Neural cell (in vitro differentiated cells): ENCODE data around the gene CTNNA2. TPM values are rescaled to one million over a fixed set of nuclear protein-coding genes. Genes with fewer than 3 reads are reported as not detected.

Experiments used
- H2AFZ ChIP-seq: fragments of 200-600, 300-800 bp; sonication (generic), shearing (Covaris generic); 2 replicates; pipeline ENCODE4 v1.6.0; 2014; ENCODE audit warnings: low read depth, mild to moderate bottlenecking, antibody characterized with exemption, low read length, moderate library complexity
- H3F3A ChIP-seq: fragments of 200-600 bp; shearing (Covaris generic); 2 replicates; pipeline ENCODE4 v1.6.1; 2016; ENCODE audit warnings: mild to moderate bottlenecking, moderate library complexity, mixed read lengths, antibody characterized with exemption, low read length; ENCODE audit not compliant: insufficient read depth, poor library complexity, severe bottlenecking
- H3K27ac ChIP-seq: fragments of 200-600, 300-800 bp; sonication (generic), shearing (Covaris generic); 2 replicates; pipeline ENCODE4 v1.5.1; 2014; ENCODE audit warnings: mild to moderate bottlenecking, low read length, moderate library complexity
- H3K27me3 ChIP-seq: fragments of 300-800, 200-600 bp; sonication (generic), shearing (Covaris generic); 2 replicates; pipeline ENCODE4 v1.6.0; 2014; ENCODE audit warnings: mild to moderate bottlenecking, low read depth, low read length, moderate library complexity; ENCODE audit not compliant: insufficient read depth
- H3K36me3 ChIP-seq: fragments of 300-800, 200-600 bp; sonication (generic), shearing (Covaris generic); 2 replicates; pipeline ENCODE4 v1.5.1; 2014; ENCODE audit warnings: mild to moderate bottlenecking, antibody characterized with exemption, low read length, moderate library complexity; ENCODE audit not compliant: insufficient read depth
- H3K4me2 ChIP-seq: fragments of 300-800, 200-600 bp; sonication (generic), shearing (Covaris generic); 2 replicates; pipeline ENCODE4 v1.6.0; 2014; ENCODE audit warnings: mild to moderate bottlenecking, low read length
- H3K4me3 ChIP-seq: fragments of 300-800, 200-600 bp; sonication (generic), shearing (Covaris generic); 2 replicates; pipeline ENCODE4 v1.5.1; 2014; ENCODE audit warnings: mild to moderate bottlenecking, low read length, moderate library complexity
- H3K79me2 ChIP-seq: fragments of 200-600 bp; shearing (Covaris generic); replicated peaks from 2 replicates; pipeline ENCODE4 v1.6.0; 2014; ENCODE audit warnings: mild to moderate bottlenecking, low read length, moderate library complexity; ENCODE audit not compliant: insufficient read depth
- H3K9ac ChIP-seq: fragments of 300-800, 200-600 bp; sonication (generic), shearing (Covaris generic); 2 replicates; pipeline ENCODE4 v1.6.1; 2016; ENCODE audit warnings: mild to moderate bottlenecking, low read length, mixed read lengths
- H3K9me2 ChIP-seq: fragments of 200-600 bp; shearing (Covaris generic); 2 replicates; pipeline ENCODE4 v1.6.1; 2016; ENCODE audit warnings: mild to moderate bottlenecking, low read length, mixed read lengths; ENCODE audit not compliant: insufficient read depth
- H3K9me3 ChIP-seq: fragments of 200-600, 300-800 bp; sonication (generic), shearing (Covaris generic); 2 replicates; pipeline ENCODE4 v1.6.1; 2016; ENCODE audit warnings: mild to moderate bottlenecking, mixed run types, low read length, moderate library complexity, mixed read lengths
- H4K20me1 ChIP-seq: fragments of 200-600 bp; shearing (Covaris generic); 2 replicates; pipeline ENCODE4 v1.6.1; 2016; ENCODE audit warnings: mild to moderate bottlenecking, mixed run types; ENCODE audit not compliant: insufficient read depth
- EP300 ChIP-seq: fragments of 450-650 bp; conservative IDR thresholded peaks from 2 replicates; pipeline ENCODE4 v1.6.1; 2014; ENCODE audit warnings: antibody characterized with exemption, mild to moderate bottlenecking, moderate library complexity; ENCODE audit not compliant: poor library complexity, severe bottlenecking
- EZH2 ChIP-seq: fragments of 200-600, 300-800 bp; shearing (Covaris generic), sonication (generic); IDR thresholded peaks from 2 replicates; pipeline ENCODE4 v1.6.1; 2014; ENCODE audit warnings: antibody characterized with exemption, low read length, borderline replicate concordance, mild to moderate bottlenecking; ENCODE audit not compliant: insufficient read depth, poor library complexity, severe bottlenecking
- MXI1 ChIP-seq: fragments of 450-650 bp; conservative IDR thresholded peaks from 2 replicates; pipeline ENCODE4 v1.6.1; 2014; ENCODE audit warnings: antibody characterized with exemption, mild to moderate bottlenecking; ENCODE audit not compliant: poor library complexity, severe bottlenecking
- POLR2AphosphoS5 ChIP-seq: IDR thresholded peaks from 2 replicates; pipeline ENCODE4 v1.6.1; 2012
- RAD21 ChIP-seq: fragments of 450-650 bp; conservative IDR thresholded peaks from 2 replicates; pipeline ENCODE4 v1.6.1; 2014; ENCODE audit warnings: antibody characterized with exemption, mild to moderate bottlenecking, moderate library complexity
- SMC3 ChIP-seq: fragments of 450-650 bp; conservative IDR thresholded peaks from 2 replicates; pipeline ENCODE4 v1.6.1; 2014; ENCODE audit warnings: antibody characterized with exemption, mild to moderate bottlenecking, moderate library complexity; ENCODE audit not compliant: poor library complexity
- TAF1 ChIP-seq: IDR thresholded peaks from 2 replicates; pipeline ENCODE4 v1.6.1; 2012; ENCODE audit warnings: low read depth
- polyA plus RNA-seq: library from polyadenylated mRNA; depleted of rRNA; stranded (reverse); fragments of >200 nt; gene quantifications from 2 replicates; pipeline ENCODE4 v1.2.3, GENCODE V29; 2014
- TF ChIP-seq, protein P1 (sequence below): IDR thresholded peaks from 2 replicates; pipeline ENCODE4 v1.6.1; 2012; ENCODE audit warnings: borderline replicate concordance
- TF ChIP-seq, protein P2 (sequence below): fragments of 450-650 bp; IDR thresholded peaks from 2 replicates; pipeline ENCODE4 v1.5.1; 2014; ENCODE audit warnings: antibody characterized with exemption, mild to moderate bottlenecking, moderate library complexity; ENCODE audit not compliant: poor library complexity, severe bottlenecking

The CTNNA2 gene
- polyA plus RNA-seq, 1 donor from 2014 or later: 194 TPM

DNA sequence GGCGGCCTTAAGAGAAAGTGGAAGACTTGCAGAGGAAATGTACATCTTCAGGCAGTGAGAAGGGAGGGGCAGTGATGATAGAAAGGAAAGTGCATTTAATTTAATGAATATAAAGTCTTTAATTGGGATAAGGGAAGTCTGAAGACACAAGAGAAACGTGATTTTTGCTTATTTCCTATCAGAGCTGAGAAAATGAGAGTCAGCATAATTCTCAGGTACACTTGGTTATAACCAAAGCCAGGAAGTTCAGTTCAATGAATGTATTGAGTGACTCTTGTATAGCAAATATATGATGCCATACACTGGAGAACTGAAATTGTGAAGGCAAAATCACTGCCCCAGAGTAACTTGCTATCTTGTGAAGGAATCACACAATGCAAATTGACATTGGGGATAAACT lies 535.4 kb downstream of the CTNNA2 start:
- Histone ChIP-seq H3K27ac (no peak overlapping the region), H3K27me3 (no peaks in the 10 kb centered on the region), H3F3A (no peaks in the 10 kb centered on the region), H4K20me1 (no peaks in the 10 kb centered on the region), H3K4me3 (no peak overlapping the region), H3K9me2 (no peaks in the 10 kb centered on the region), H3K9me3 (no peaks in the 10 kb centered on the region), H3K9ac (no peak overlapping the region), H3K36me3 (no peaks in the 10 kb centered on the region), H3K4me2 (no peak overlapping the region), H3K79me2 (no peaks in the 10 kb centered on the region), H2AFZ (no peak overlapping the region)
- TF ChIP-seq TAF1: no peak
- TF ChIP-seq, protein P1, sequence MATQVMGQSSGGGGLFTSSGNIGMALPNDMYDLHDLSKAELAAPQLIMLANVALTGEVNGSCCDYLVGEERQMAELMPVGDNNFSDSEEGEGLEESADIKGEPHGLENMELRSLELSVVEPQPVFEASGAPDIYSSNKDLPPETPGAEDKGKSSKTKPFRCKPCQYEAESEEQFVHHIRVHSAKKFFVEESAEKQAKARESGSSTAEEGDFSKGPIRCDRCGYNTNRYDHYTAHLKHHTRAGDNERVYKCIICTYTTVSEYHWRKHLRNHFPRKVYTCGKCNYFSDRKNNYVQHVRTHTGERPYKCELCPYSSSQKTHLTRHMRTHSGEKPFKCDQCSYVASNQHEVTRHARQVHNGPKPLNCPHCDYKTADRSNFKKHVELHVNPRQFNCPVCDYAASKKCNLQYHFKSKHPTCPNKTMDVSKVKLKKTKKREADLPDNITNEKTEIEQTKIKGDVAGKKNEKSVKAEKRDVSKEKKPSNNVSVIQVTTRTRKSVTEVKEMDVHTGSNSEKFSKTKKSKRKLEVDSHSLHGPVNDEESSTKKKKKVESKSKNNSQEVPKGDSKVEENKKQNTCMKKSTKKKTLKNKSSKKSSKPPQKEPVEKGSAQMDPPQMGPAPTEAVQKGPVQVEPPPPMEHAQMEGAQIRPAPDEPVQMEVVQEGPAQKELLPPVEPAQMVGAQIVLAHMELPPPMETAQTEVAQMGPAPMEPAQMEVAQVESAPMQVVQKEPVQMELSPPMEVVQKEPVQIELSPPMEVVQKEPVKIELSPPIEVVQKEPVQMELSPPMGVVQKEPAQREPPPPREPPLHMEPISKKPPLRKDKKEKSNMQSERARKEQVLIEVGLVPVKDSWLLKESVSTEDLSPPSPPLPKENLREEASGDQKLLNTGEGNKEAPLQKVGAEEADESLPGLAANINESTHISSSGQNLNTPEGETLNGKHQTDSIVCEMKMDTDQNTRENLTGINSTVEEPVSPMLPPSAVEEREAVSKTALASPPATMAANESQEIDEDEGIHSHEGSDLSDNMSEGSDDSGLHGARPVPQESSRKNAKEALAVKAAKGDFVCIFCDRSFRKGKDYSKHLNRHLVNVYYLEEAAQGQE: no peak
- TF ChIP-seq, protein P2, sequence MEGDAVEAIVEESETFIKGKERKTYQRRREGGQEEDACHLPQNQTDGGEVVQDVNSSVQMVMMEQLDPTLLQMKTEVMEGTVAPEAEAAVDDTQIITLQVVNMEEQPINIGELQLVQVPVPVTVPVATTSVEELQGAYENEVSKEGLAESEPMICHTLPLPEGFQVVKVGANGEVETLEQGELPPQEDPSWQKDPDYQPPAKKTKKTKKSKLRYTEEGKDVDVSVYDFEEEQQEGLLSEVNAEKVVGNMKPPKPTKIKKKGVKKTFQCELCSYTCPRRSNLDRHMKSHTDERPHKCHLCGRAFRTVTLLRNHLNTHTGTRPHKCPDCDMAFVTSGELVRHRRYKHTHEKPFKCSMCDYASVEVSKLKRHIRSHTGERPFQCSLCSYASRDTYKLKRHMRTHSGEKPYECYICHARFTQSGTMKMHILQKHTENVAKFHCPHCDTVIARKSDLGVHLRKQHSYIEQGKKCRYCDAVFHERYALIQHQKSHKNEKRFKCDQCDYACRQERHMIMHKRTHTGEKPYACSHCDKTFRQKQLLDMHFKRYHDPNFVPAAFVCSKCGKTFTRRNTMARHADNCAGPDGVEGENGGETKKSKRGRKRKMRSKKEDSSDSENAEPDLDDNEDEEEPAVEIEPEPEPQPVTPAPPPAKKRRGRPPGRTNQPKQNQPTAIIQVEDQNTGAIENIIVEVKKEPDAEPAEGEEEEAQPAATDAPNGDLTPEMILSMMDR: no peak
- no peak for TF ChIP-seq SMC3
- TF ChIP-seq EZH2: no peak
- no peak for TF ChIP-seq MXI1
- TF ChIP-seq RAD21: no peak
- TF ChIP-seq POLR2AphosphoS5: no peak
- no peak for TF ChIP-seq EP300

DNA sequence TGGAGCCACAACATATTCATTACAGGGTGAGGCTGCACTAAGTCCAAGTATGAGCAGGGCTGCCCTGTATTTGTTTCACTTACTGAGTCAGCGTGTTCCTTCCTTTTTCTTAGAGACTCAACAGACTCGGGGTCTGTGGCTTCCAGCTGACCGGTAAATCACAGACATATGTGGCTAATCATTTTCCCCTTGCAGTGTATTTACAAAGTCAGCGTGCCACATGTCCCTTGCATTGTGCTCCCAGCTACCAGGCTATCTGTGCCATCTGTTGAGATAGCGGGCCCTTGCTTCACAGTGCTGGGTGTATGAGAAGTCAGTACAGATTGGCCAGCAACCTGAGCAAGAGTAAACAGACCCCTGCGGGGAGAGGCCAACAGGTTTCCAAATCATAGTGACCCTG lies 537.4 kb downstream of the CTNNA2 start:
- Histone ChIP-seq H3K27me3 (no peaks in the 10 kb centered on the region), H3K27ac (no peak overlapping the region)
- TF ChIP-seq EP300 (no peak), RAD21 (no peak), POLR2AphosphoS5 (no peak), TAF1 (no peak), MXI1 (no peak)
- TF ChIP-seq, protein P2: no peak
- TF ChIP-seq, protein P1: no peak

More for the DNA sequence above, 537.4 kb downstream of the CTNNA2 start:
- H3K79me2 ChIP-seq: no peaks in the 10 kb centered on the region
- no peak overlapping the region for H3K4me2 ChIP-seq
- H4K20me1 ChIP-seq: no peaks in the 10 kb centered on the region
- no peaks in the 10 kb centered on the region for H3K9me2 ChIP-seq
- H3F3A ChIP-seq: no peaks in the 10 kb centered on the region
- H2AFZ ChIP-seq: no peak overlapping the region
- no peak overlapping the region for H3K4me3 ChIP-seq
- H3K9me3 ChIP-seq: no peaks in the 10 kb centered on the region
- H3K9ac ChIP-seq: no peak overlapping the region
- H3K36me3 ChIP-seq: no peaks in the 10 kb centered on the region
